DMS 273 treated with DMSO at 0.1 percent for 48 hours (cell line): ENCODE measurements around the gene DOCK1.
"Not testable (repeated sequence)": the region's sequence is repeated elsewhere in the genome, so short reads cannot be mapped to it uniquely, and the experiment has no call there.

Experiments
- DNase-seq: peaks from one replicate; lab custom pipeline; 2025; lab: John Stamatoyannopoulos, UW

DOCK1 gene

GRCh38 chr10:126903656-126904360, 1.4 kb upstream of the DOCK1 start:
- DNase-seq: no peak

- DNase-seq: no peak
These were observed 761 bp upstream of the DOCK1 start for GRCh38 chr10:126904516-126904817.

- DNase-seq: no peak
These were observed 812 bp downstream of the DOCK1 start for GRCh38 chr10:126905776-126906703.

- DNase-seq: no peak
These were observed 1.6 kb downstream of the DOCK1 start for GRCh38 chr10:126906704-126907422.

GRCh38 chr10:126907423-126907970, 2.3 kb downstream of the DOCK1 start:
- no peak for DNase-seq

GRCh38 chr10:126908225-126908624, 3.0 kb downstream of the DOCK1 start:
- no peak for DNase-seq

- DNase-seq: no peak
These were observed 3.5 kb downstream of the DOCK1 start for GRCh38 chr10:126908729-126909128.

- DNase-seq: no peak
These were observed 3.9 kb downstream of the DOCK1 start for GRCh38 chr10:126909147-126909546.

GRCh38 chr10:126910196-126910595, 5.0 kb downstream of the DOCK1 start:
- no peak for DNase-seq

- DNase-seq: no peak
These were observed 5.6 kb downstream of the DOCK1 start for GRCh38 chr10:126910798-126911197.

GRCh38 chr10:126911301-126911700, 6.1 kb downstream of the DOCK1 start:
- DNase-seq: no peak

- no peak for DNase-seq
These were observed 8.1 kb downstream of the DOCK1 start for GRCh38 chr10:126913316-126913715.

- DNase-seq: no peak
These were observed 9.3 kb downstream of the DOCK1 start for GRCh38 chr10:126914561-126914960.

- not testable (repeated sequence) for DNase-seq
These were observed 11.7 kb downstream of the DOCK1 start for GRCh38 chr10:126916952-126917351.

GRCh38 chr10:126917375-126917774, 12.1 kb downstream of the DOCK1 start:
- no peak for DNase-seq

GRCh38 chr10:126917975-126918908, 13.0 kb downstream of the DOCK1 start:
- no peak for DNase-seq

- no peak for DNase-seq
These were observed 14.2 kb downstream of the DOCK1 start for GRCh38 chr10:126919426-126919825.

GRCh38 chr10:126921162-126921561, 15.9 kb downstream of the DOCK1 start:
- no peak for DNase-seq

- DNase-seq: no peak
These were observed 16.8 kb downstream of the DOCK1 start for GRCh38 chr10:126921974-126922525.

- no peak for DNase-seq
These were observed 19.1 kb downstream of the DOCK1 start for GRCh38 chr10:126924180-126924914.
